MG63 (cell line): Measurements from ENCODE around the gene CPSF2. TPM values are rescaled to one million over a fixed set of nuclear protein-coding genes. Genes with fewer than 3 reads are reported as not detected.

Source experiments
- DNase-seq: peaks from one replicate; pipeline ENCODE4 v3.0.0-alpha.2; 2020
- H3K27me3 ChIP-seq: fragments of 250-450 bp; sonication (Bioruptor Pico); 2 replicates; pipeline ENCODE4 v1.5.1; 2020; ENCODE audit warnings: mild to moderate bottlenecking, moderate library complexity
- H3K36me3 ChIP-seq: fragments of 250-450 bp; sonication (Bioruptor Pico); 2 replicates; pipeline ENCODE4 v1.5.1; 2020; ENCODE audit warnings: mild to moderate bottlenecking, moderate library complexity
- H3K4me3 ChIP-seq: fragments of 250-450 bp; sonication (Bioruptor Pico); 2 replicates; pipeline ENCODE4 v1.5.1; 2020; ENCODE audit warnings: mild to moderate bottlenecking, moderate library complexity
- H3K9me3 ChIP-seq: fragments of 250-450 bp; sonication (Bioruptor Pico); 2 replicates; pipeline ENCODE4 v1.5.1; 2020; ENCODE audit warnings: mild to moderate bottlenecking, moderate library complexity
- total RNA-seq: library from RNA; depleted of rRNA; stranded (reverse); fragments of >200 nt; shearing (Covaris generic); gene quantifications from 2 replicates; pipeline ENCODE4 v1.2.3, GENCODE V29; 2014; ENCODE audit warnings: low replicate concordance; rRNA removed

CPSF2 gene
- total RNA-seq, result 39.2 and 67.6 TPM in 2 replicates

DNA sequence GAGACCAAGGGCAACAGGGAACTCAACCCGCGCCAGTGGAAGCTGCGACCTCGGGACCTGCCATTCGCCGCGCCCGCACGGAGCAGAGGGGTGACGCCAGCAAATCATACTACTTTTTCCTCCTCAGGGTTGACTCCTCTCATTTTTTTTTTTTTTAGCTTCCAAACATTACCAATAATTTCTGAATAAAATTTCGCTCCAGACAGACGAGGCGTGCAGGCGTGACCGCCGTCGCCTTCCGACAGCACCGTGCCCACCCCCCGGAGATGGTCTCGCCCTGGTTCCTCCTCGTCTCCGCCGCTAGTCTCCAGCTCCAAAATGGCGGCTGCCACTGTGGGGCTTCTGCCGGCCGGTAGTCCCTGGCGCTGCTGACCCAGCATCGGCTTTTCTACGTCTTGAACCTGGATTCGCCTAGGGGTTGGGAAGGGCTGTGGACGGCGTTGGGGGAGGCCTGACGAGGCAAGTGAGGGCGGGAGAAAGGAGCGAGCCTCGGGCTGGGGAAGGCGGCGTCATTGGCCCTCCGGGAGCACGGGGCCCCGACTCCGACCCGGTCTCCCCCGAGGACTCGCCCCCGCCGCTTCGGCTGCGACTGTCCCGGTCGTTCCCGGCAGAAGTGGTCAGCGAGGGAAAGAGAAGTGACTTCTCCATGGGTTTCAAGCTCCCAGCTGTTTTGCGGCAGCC lies at the start of gene CPSF2, which contains the start of gene NDUFB1:
TSS of gene CPSF2 (plus strand) at position 300 of the 681 bp plus-strand sequence. CDS start 9,016 bp downstream, outside the sequence.
TSS of gene NDUFB1 (minus strand) at position 37 of the 681 bp plus-strand sequence. CDS start 4,069 bp downstream, outside the sequence.
- Histone ChIP-seq H3K4me3 (peak within 1 kb of the TSS; percentile 94), H3K36me3 (peaks cover 18% of the 10 kb centered on the region), H3K9me3 (no peaks in the 10 kb centered on the region), H3K27me3 (no peaks in the 10 kb centered on the region)
- DNase-seq, result peak; percentile 78

GRCh38 chr14:92074555-92074954 lies 47.2 kb upstream of the CPSF2 start:
- H3K27me3 ChIP-seq, result no peaks in the 10 kb centered on the region
- no peaks in the 10 kb centered on the region for H3K9me3 ChIP-seq
- no peak for DNase-seq
- peaks cover 4% of the 10 kb centered on the region; the same call in 1 of the 2 replicates for H3K36me3 ChIP-seq
- no peak overlapping the region for H3K4me3 ChIP-seq

DNA sequence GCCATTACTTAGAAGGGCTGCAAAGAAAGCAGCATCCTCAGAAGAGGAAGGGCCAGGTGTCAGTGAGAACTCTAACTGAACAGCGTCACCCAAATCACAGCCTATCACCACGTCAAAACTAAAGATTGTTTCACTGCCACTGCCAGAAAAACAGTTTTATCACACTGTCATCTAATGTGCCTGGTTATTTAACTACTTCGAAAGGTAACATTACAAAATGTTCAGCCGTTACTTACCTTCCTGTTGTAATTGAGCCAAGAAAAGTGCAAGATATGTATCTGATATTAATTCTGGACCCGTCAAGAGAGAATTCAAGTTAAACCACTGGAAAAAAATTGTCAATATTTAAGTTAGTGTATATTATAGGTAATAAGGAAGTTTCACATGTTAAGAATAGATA lies 33.3 kb upstream of the CPSF2 start:
- no peak for DNase-seq
- no peaks in the 10 kb centered on the region for H3K9me3 ChIP-seq
- H3K4me3 ChIP-seq, result no peak overlapping the region
- no peaks in the 10 kb centered on the region for H3K27me3 ChIP-seq
- H3K36me3 ChIP-seq, result no peaks in the 10 kb centered on the region; the same call in 1 of the 2 replicates

DNA sequence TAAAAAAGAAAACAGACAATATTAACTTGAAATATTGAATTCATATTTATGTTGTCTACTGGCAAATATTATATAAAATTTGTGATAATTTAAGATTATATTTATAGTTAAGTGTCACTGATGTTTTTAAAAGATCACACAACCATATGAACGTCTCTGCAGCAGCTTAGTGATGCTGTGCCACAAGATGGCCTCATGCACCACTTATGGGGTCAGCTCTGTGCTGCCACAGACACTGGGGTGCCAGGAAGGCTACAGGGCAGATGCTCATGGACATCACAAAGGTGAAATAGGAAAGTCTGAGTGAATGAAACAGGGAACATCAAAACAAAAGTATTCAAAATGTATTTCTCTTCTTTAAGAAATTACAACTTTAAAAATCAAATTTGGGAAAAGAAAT lies 28.4 kb upstream of the CPSF2 start:
- no peaks in the 10 kb centered on the region for H3K9me3 ChIP-seq
- no peaks in the 10 kb centered on the region for H3K27me3 ChIP-seq
- no peak for DNase-seq
- no peaks in the 10 kb centered on the region for H3K36me3 ChIP-seq
- H3K4me3 ChIP-seq, result no peak overlapping the region

DNA sequence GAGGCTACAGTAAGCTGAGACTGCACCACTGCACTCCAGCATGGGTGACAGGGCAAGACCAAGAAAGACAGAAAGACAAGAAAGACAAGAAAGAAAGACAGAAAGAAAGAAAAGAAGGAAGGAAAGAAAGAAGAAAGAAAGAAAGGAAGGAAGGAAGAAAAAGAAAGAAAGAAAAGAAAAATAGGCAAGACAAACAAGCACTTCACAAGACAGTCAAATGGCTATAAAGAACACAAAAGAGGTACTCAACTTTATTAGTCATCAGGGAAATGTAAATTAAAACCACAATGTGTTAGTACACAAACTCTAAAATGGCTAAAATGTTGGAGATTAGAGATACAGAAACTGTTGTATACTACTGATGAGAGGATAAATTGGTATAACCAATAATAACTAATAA lies 22.0 kb upstream of the CPSF2 start:
- no peak for DNase-seq
- Histone ChIP-seq H3K36me3 (no peaks in the 10 kb centered on the region), H3K4me3 (no peak overlapping the region), H3K27me3 (no peaks in the 10 kb centered on the region), H3K9me3 (no peaks in the 10 kb centered on the region)

DNA sequence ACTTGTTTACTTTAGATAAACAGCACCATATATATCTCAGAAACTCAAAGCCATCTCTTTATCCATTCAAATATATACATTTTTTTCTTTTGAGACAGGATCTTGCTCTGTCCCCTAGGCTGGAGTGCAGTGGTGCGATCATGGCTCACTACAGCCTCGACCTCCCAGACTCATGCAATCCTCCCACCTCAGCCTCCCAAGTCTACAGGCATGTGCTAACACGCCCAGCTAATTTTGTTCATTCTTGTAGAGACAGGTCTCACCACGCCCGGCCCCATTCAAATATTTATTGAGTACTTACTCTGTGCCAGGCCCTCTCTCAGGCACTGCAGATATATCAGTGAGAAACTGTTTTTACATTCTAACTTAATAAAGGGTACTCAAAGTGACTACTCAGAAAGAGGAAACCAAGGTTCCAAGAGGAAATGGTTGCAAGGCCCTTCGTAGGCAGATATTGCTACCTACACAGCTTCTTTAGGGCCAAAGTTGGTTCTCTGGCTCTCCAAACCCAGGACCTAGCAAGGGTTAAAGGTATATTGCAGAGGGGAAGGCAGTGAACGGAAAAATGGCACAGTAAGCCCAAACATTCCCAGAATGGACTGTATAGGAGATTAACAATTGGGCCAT lies 18.3 kb upstream of the CPSF2 start:
- Histone ChIP-seq H3K27me3 (no peaks in the 10 kb centered on the region), H3K9me3 (no peaks in the 10 kb centered on the region)
- no peak for DNase-seq

DNA sequence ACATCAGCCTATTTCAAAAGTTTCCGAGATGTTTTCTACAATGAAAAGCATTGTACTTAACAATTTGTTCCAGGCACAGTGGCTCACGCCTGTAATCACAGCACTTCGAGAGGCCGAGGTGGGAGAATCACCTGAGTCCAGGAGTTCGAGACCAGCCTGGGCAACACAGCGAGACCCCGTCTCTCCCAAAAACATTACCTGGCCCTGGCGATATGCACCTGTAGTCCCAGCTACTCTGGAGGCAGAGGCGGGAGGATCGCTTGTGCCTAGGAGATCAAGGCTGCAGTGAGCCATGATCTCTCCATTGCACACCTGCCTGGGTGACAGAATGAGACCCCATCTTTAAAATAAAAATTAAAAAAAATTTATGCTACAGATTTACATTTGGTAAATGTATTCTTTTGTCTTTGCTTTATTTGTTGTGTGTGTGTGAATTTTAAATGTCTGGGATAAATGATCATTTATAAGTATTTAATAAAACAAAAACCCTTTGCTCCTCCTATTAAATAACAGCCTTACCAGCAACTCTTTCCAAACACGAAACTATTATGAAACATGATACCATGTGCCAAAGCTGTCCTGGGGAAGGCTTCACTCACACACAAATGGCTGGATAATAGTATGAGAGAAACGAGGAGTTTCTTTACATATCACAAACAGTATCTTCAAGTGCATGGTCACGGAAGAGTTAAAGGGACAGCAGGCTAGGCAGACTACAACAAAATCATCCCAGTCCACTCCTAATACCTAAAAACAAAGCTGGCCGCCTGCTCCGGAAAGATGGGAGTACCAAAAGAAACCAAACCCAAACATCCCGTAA lies 16.5 kb upstream of the CPSF2 start:
- Histone ChIP-seq H3K27me3 (no peaks in the 10 kb centered on the region), H3K4me3 (peak overlapping the region; percentile 89), H3K9me3 (no peaks in the 10 kb centered on the region), H3K36me3 (no peaks in the 10 kb centered on the region)
- DNase-seq, result no peak

More for the DNA sequence above, 18.3 kb upstream of the CPSF2 start:
- no peak overlapping the region for H3K4me3 ChIP-seq
- H3K36me3 ChIP-seq, result no peaks in the 10 kb centered on the region

DNA sequence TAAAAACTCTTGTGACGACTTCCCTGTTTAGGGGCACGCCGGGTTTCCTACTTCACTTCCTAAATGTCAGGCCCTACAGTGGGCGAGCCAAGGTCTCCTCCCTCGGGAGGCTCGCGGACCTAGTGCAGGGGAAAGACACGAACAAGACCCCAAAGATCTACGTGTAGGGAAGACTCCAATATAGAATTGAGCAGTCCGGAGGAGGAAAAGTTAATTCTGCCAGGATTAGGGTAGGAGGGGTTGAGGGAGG lies 16.0 kb upstream of the CPSF2 start:
- H3K4me3 ChIP-seq, result peak overlapping the region; percentile 89
- no peaks in the 10 kb centered on the region for H3K36me3 ChIP-seq
- H3K9me3 ChIP-seq, result no peaks in the 10 kb centered on the region
- DNase-seq, result peak; percentile 36
- H3K27me3 ChIP-seq, result no peaks in the 10 kb centered on the region

- DNase-seq, result peak; percentile 96
- H3K27me3 ChIP-seq, result no peaks in the 10 kb centered on the region
- H3K4me3 ChIP-seq, result peak within 1 kb of the TSS; percentile 89
- no peaks in the 10 kb centered on the region for H3K9me3 ChIP-seq
- H3K36me3 ChIP-seq, result no peaks in the 10 kb centered on the region
Measured at GRCh38 chr14:92106143-92106926, 15.4 kb upstream of the CPSF2 start, which contains the start of gene ATXN3. ATXN3 (minus strand) TSS chr14:92106582; CDS start chr14:92106552, 30 bp downstream.

GRCh38 chr14:92108345-92109254 lies 13.2 kb upstream of the CPSF2 start:
- H3K4me3 ChIP-seq, result no peak overlapping the region
- H3K27me3 ChIP-seq, result no peaks in the 10 kb centered on the region
- H3K36me3 ChIP-seq, result no peaks in the 10 kb centered on the region
- no peak for DNase-seq
- H3K9me3 ChIP-seq, result no peaks in the 10 kb centered on the region

GRCh38 chr14:92109490-92109889 lies 12.3 kb upstream of the CPSF2 start:
- H3K36me3 ChIP-seq, result no peaks in the 10 kb centered on the region
- no peak for DNase-seq
- H3K9me3 ChIP-seq, result no peaks in the 10 kb centered on the region
- H3K27me3 ChIP-seq, result no peaks in the 10 kb centered on the region
- H3K4me3 ChIP-seq, result no peak overlapping the region

DNA sequence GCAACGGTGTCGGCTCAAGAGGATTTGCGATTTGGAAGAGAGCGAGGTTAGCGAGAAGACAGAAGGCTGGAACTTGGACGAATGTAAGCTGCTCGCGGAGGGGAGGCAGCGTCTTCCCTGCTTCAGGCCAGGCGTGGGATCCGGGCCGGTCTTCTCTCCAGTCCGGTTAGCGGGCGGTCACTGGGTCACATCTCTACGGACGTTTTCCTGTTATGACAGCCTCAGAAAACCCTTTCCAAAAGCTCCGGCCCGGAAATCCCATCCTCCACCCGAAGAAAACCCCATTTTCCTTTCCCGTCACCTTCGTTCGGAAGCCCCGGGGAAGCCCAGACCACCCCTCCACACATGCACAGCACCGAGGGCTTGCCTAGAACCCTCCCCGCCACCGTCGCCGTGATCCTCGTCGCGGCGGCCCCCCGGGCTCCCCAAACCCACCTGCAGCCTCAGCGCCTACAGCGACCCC lies 531 bp upstream of the CPSF2 start:
- Histone ChIP-seq H3K4me3 (peak overlapping the region; percentile 94), H3K36me3 (peaks cover 17% of the 10 kb centered on the region), H3K27me3 (no peaks in the 10 kb centered on the region), H3K9me3 (no peaks in the 10 kb centered on the region)
- DNase-seq, result peak; percentile 13

GRCh38 chr14:92122351-92122677 lies 545 bp downstream of the CPSF2 start:
- peaks cover 15% of the 10 kb centered on the region for H3K36me3 ChIP-seq
- H3K9me3 ChIP-seq, result no peaks in the 10 kb centered on the region
- peak overlapping the region; percentile 94 for H3K4me3 ChIP-seq
- peak; percentile 7 for DNase-seq
- no peaks in the 10 kb centered on the region for H3K27me3 ChIP-seq

DNA sequence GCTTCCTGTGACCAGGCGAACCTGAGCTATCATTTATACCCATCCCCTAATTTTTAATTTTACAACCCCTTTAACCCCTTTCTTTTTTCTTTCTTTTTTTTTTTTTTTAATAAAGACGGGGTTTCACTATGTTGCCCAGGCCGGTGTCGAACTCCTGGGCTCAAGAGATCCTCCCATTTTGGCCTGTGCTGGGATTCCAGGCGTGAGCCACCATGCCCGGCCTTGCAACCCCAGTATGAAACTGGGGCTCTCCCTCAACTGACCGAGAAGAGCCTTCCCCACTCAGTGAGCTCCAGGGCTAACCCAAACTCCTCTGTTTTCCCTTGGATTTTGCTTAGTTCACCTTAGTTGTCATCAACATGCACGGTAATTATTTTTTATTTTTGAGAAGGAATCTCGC lies 992 bp downstream of the CPSF2 start:
- peaks cover 15% of the 10 kb centered on the region for H3K36me3 ChIP-seq
- peak overlapping the region; percentile 94 for H3K4me3 ChIP-seq
- no peaks in the 10 kb centered on the region for H3K9me3 ChIP-seq
- no peaks in the 10 kb centered on the region for H3K27me3 ChIP-seq
- peak; percentile 8 for DNase-seq

- peaks cover 38% of the 10 kb centered on the region for H3K36me3 ChIP-seq
- no peaks in the 10 kb centered on the region for H3K27me3 ChIP-seq
- no peak for DNase-seq
- H3K9me3 ChIP-seq, result no peaks in the 10 kb centered on the region
- H3K4me3 ChIP-seq, result no peak overlapping the region
Measured at GRCh38 chr14:92134456-92134855, 12.7 kb downstream of the CPSF2 start.

DNA sequence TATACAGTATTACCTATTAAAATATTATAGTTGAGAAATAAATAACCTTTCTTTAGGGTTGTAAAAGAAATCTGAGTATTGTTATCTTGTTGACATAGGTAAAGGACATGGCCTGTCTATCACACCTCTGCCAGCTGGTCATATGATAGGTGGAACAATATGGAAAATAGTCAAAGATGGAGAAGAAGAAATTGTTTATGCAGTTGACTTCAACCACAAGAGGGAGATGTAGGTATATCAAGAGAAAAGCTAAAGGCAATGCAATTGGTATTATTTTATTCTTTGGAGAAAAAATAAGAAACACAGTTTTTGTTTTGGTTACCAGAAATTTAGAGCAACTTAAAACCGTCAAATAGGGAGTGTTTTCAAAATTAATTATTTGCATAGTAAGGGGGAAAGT lies 13.5 kb downstream of the CPSF2 start:
- no peak for DNase-seq
- peaks cover 38% of the 10 kb centered on the region for H3K36me3 ChIP-seq

More for the DNA sequence above, 13.5 kb downstream of the CPSF2 start:
- no peaks in the 10 kb centered on the region for H3K27me3 ChIP-seq
- no peaks in the 10 kb centered on the region for H3K9me3 ChIP-seq
- H3K4me3 ChIP-seq, result no peak overlapping the region
